HL-60 (cell line): ENCODE data around the gene TBCE.

Experiments
- GABPA ChIP-seq: IDR thresholded peaks from 2 replicates; pipeline ENCODE4 v1.6.1; 2012; ENCODE audit warnings: low read depth
- POLR2AphosphoS5 ChIP-seq: IDR thresholded peaks from 2 replicates; pipeline ENCODE4 v1.6.1; 2012; ENCODE audit warnings: low read depth
- SPI1 ChIP-seq: IDR thresholded peaks from 2 replicates; pipeline ENCODE4 v1.6.1; 2012; ENCODE audit warnings: low read depth, mild to moderate bottlenecking, borderline replicate concordance
- TF ChIP-seq, protein P1 (sequence below): IDR thresholded peaks from one replicate; pipeline ENCODE4 v1.5.1; 2011; ENCODE audit warnings: low read length, control low read depth, inconsistent platforms; ENCODE audit not compliant: insufficient read depth
- TF ChIP-seq, protein P2 (sequence below): IDR thresholded peaks from 2 replicates; pipeline ENCODE4 v1.6.1; 2012; ENCODE audit warnings: low read depth; ENCODE audit not compliant: insufficient replicate concordance

- TF ChIP-seq, protein P1, sequence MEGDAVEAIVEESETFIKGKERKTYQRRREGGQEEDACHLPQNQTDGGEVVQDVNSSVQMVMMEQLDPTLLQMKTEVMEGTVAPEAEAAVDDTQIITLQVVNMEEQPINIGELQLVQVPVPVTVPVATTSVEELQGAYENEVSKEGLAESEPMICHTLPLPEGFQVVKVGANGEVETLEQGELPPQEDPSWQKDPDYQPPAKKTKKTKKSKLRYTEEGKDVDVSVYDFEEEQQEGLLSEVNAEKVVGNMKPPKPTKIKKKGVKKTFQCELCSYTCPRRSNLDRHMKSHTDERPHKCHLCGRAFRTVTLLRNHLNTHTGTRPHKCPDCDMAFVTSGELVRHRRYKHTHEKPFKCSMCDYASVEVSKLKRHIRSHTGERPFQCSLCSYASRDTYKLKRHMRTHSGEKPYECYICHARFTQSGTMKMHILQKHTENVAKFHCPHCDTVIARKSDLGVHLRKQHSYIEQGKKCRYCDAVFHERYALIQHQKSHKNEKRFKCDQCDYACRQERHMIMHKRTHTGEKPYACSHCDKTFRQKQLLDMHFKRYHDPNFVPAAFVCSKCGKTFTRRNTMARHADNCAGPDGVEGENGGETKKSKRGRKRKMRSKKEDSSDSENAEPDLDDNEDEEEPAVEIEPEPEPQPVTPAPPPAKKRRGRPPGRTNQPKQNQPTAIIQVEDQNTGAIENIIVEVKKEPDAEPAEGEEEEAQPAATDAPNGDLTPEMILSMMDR: no peak
- TF ChIP-seq POLR2AphosphoS5 (no peak), GABPA (no peak; the same call in 1 of the 2 replicates), SPI1 (no peak)
- TF ChIP-seq, protein P2, sequence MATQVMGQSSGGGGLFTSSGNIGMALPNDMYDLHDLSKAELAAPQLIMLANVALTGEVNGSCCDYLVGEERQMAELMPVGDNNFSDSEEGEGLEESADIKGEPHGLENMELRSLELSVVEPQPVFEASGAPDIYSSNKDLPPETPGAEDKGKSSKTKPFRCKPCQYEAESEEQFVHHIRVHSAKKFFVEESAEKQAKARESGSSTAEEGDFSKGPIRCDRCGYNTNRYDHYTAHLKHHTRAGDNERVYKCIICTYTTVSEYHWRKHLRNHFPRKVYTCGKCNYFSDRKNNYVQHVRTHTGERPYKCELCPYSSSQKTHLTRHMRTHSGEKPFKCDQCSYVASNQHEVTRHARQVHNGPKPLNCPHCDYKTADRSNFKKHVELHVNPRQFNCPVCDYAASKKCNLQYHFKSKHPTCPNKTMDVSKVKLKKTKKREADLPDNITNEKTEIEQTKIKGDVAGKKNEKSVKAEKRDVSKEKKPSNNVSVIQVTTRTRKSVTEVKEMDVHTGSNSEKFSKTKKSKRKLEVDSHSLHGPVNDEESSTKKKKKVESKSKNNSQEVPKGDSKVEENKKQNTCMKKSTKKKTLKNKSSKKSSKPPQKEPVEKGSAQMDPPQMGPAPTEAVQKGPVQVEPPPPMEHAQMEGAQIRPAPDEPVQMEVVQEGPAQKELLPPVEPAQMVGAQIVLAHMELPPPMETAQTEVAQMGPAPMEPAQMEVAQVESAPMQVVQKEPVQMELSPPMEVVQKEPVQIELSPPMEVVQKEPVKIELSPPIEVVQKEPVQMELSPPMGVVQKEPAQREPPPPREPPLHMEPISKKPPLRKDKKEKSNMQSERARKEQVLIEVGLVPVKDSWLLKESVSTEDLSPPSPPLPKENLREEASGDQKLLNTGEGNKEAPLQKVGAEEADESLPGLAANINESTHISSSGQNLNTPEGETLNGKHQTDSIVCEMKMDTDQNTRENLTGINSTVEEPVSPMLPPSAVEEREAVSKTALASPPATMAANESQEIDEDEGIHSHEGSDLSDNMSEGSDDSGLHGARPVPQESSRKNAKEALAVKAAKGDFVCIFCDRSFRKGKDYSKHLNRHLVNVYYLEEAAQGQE: no peak
Observed at GRCh38 chr1:235329139-235329902, 37.9 kb upstream of the TBCE start.
